ENCODE results near the gene LRRFIP2.

- TF ChIP-seq SUZ12 (IDR thresholded peaks at IDR 0.05; ENCODE audit: extremely low read depth, insufficient read depth, insufficient read length), result no peak
- no peak for TF ChIP-seq YY1 (IDR thresholded peaks at IDR 0.05; ENCODE audit: insufficient read depth, insufficient read length)
- no peak for TF ChIP-seq ZNF274 (IDR thresholded peaks at IDR 0.05; ENCODE audit: low read depth, low read length)
These were observed 25.1 kb downstream of the LRRFIP2 start for GRCh38 chr3:37149257-37149656.

Data from NT2/D1 (cell line).